ENCODE measurements around the gene POU6F2.

DNA sequence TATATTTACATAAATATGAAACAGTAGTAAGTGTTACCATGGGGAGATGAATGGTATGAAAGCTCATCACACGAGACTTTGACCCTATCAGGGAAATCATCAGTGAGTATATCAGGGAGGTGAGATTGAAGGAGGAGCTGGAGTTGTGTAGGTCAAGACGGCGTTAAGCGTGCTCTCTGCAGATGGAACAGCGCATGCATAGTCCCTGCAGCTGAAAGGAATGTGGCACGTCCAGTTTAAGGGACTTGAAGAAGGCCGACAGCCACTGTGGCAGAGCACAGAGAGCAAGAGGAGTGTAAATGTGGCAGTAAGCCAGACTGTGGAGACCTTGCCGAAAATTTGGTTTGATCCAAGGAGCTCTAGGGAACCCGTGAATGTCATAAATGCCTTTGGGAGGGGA, 38.9 kb downstream of the POU6F2 start:
- TF ChIP-seq, protein P1, sequence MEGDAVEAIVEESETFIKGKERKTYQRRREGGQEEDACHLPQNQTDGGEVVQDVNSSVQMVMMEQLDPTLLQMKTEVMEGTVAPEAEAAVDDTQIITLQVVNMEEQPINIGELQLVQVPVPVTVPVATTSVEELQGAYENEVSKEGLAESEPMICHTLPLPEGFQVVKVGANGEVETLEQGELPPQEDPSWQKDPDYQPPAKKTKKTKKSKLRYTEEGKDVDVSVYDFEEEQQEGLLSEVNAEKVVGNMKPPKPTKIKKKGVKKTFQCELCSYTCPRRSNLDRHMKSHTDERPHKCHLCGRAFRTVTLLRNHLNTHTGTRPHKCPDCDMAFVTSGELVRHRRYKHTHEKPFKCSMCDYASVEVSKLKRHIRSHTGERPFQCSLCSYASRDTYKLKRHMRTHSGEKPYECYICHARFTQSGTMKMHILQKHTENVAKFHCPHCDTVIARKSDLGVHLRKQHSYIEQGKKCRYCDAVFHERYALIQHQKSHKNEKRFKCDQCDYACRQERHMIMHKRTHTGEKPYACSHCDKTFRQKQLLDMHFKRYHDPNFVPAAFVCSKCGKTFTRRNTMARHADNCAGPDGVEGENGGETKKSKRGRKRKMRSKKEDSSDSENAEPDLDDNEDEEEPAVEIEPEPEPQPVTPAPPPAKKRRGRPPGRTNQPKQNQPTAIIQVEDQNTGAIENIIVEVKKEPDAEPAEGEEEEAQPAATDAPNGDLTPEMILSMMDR (conservative IDR thresholded peaks at IDR 0.05; ENCODE audit: low read length) = no peak
- TF ChIP-seq EZH2phosphoT487 (IDR thresholded peaks at IDR 0.05; ENCODE audit: borderline replicate concordance) = no peak

Measured in Loucy (cell line).